H1 (cell line): ENCODE measurements around the gene HEATR1. TPM values are rescaled to one million over a fixed set of nuclear protein-coding genes. Genes with fewer than 3 reads are reported as not detected.

Experiments
- ASH2L ChIP-seq: fragments of 200-600, 300-600 bp; sonication (generic); IDR thresholded peaks from one replicate; pipeline ENCODE4 v1.7.1; 2017; ENCODE audit warnings: low read length
- EP300 ChIP-seq, 2 experiments: IDR thresholded peaks; 1 replicate in 1 of 2; 2 replicates in 1 of 2; pipeline ENCODE4 v1.6.1; 2011 to 2012; ENCODE audit warnings: low read depth in 2 of 2, low read length in 2 of 2, mild to moderate bottlenecking in 2 of 2, borderline replicate concordance in 1 of 2, inconsistent platforms in 1 of 2, moderate library complexity in 1 of 2
- RAD21 ChIP-seq, 2 experiments: IDR thresholded peaks in 1 of 2; conservative IDR thresholded peaks in 1 of 2; 2 replicates each; pipeline ENCODE4 v1.6.1; 2011; ENCODE audit warnings: low read depth in 2 of 2, low read length in 2 of 2, improper control_type of control experiment in 1 of 2, inconsistent platforms in 1 of 2, mild to moderate bottlenecking in 1 of 2, moderate library complexity in 1 of 2
- RBBP5 ChIP-seq: IDR thresholded peaks from 2 replicates; pipeline ENCODE4 v1.7.1; 2012; ENCODE audit warnings: low read depth, mild to moderate bottlenecking, inconsistent platforms, low read length, moderate library complexity, borderline replicate concordance
- RFX5 ChIP-seq: IDR thresholded peaks from 2 replicates; pipeline ENCODE4 v1.6.1; 2011; ENCODE audit warnings: low read depth, low read length, improper control_type of control experiment, borderline replicate concordance
- SRF ChIP-seq: IDR thresholded peaks from 2 replicates; pipeline ENCODE4 v1.6.1; 2011; ENCODE audit warnings: mild to moderate bottlenecking, low read depth, low read length, moderate library complexity
- SUZ12 ChIP-seq: fragments of 200-600 bp; sonication (generic); IDR thresholded peaks from 2 replicates; pipeline ENCODE4 v1.6.1; 2012; ENCODE audit warnings: mild to moderate bottlenecking, inconsistent platforms, low read length, moderate library complexity, mixed read lengths
- polyA plus RNA-seq, 7 experiments: library from polyadenylated mRNA; depleted of rRNA in 3 of 7; stranded (reverse) in 5 of 7; unstranded in 2 of 7; fragments of >200 nt in 5 of 7; fragments of 200-250 nt in 2 of 7; gene quantifications; 1 replicate in 5 of 7; 2 replicates in 1 of 7; 4 replicates in 1 of 7; pipeline versions ENCODE4 v1.2.1 to v1.2.3, GENCODE V29; 2011 to 2013; ENCODE audit warnings: missing spikeins in 2 of 7, mixed read lengths in 2 of 7
- total RNA-seq: library from RNA; stranded (reverse); fragmentation: NEBNext Ultra II Directional; extraction: Animal tissue kit (Norgen Biotek cat#: 25700); gene quantifications from 2 replicates; pipeline ENCODE4 v1.2.1, GENCODE V29; 2021

The HEATR1 gene
- total and polyA plus RNA-seq, 2 of the 8 experiments (the other 6 are each of a cell fraction or from before 2014, with no cell fraction given) = 13.0 to 95.8 TPM

GRCh38 chr1:236526079-236526478 is 78.2 kb downstream of the HEATR1 start (continued):
- TF ChIP-seq RFX5 = no peak
- no peak for TF ChIP-seq ASH2L
- TF ChIP-seq SUZ12 = no peak
- TF ChIP-seq SRF = no peak
- TF ChIP-seq RBBP5 = no peak
- TF ChIP-seq EP300 (IDR thresholded peaks at IDR 0.05; ENCODE audit: borderline replicate concordance in 1 of 2, low read depth in 2 of 2, low read length in 2 of 2) = no peak
- no peak for TF ChIP-seq RAD21 (IDR thresholded peaks at IDR 0.05 in 1 of 2, conservative IDR thresholded peaks at IDR 0.05 in 1 of 2; ENCODE audit: low read depth in 2 of 2, low read length in 2 of 2)
